Ishikawa (cell line): ENCODE results near the gene MACROD2.

Source experiments
- CEBPB ChIP-seq: IDR thresholded peaks from 2 replicates; pipeline ENCODE4 v1.6.1; 2012
- CREB1 ChIP-seq: IDR thresholded peaks from 2 replicates; pipeline ENCODE4 v1.6.1; 2012; ENCODE audit warnings: low read depth
- EGR1 ChIP-seq: IDR thresholded peaks from 2 replicates; pipeline ENCODE4 v1.6.1; 2012
- EP300 ChIP-seq: IDR thresholded peaks from 2 replicates; pipeline ENCODE4 v1.6.1; 2012; ENCODE audit warnings: borderline replicate concordance
- FOXM1 ChIP-seq: IDR thresholded peaks from 2 replicates; pipeline ENCODE4 v1.6.1; 2012; ENCODE audit warnings: low read depth, borderline replicate concordance
- NFIC ChIP-seq: IDR thresholded peaks from 2 replicates; pipeline ENCODE4 v1.6.1; 2012
- RAD21 ChIP-seq: IDR thresholded peaks from 2 replicates; pipeline ENCODE4 v1.6.1; 2012; ENCODE audit warnings: low read depth
- TAF1 ChIP-seq: IDR thresholded peaks from 2 replicates; pipeline ENCODE4 v1.6.1; 2012; ENCODE audit warnings: low read depth, mild to moderate bottlenecking
- TCF12 ChIP-seq: IDR thresholded peaks from 2 replicates; pipeline ENCODE4 v1.6.1; 2012; ENCODE audit warnings: low read depth
- TEAD4 ChIP-seq: IDR thresholded peaks from 2 replicates; pipeline ENCODE4 v1.6.1; 2012
- YY1 ChIP-seq: IDR thresholded peaks from 2 replicates; pipeline ENCODE4 v1.6.1; 2012; ENCODE audit warnings: low read depth
- ZBTB7A ChIP-seq: IDR thresholded peaks from 2 replicates; pipeline ENCODE4 v1.6.1; 2012; ENCODE audit warnings: low read depth
- TF ChIP-seq, protein P1 (sequence below): IDR thresholded peaks from 2 replicates; pipeline ENCODE4 v1.6.1; 2012; ENCODE audit warnings: low read depth, mild to moderate bottlenecking
- TF ChIP-seq, protein P2 (sequence below): IDR thresholded peaks from 2 replicates; pipeline ENCODE4 v1.6.1; 2012
- TF ChIP-seq, protein P3 (sequence below): IDR thresholded peaks from 2 replicates; pipeline ENCODE4 v1.6.1; 2012

MACROD2 gene

DNA sequence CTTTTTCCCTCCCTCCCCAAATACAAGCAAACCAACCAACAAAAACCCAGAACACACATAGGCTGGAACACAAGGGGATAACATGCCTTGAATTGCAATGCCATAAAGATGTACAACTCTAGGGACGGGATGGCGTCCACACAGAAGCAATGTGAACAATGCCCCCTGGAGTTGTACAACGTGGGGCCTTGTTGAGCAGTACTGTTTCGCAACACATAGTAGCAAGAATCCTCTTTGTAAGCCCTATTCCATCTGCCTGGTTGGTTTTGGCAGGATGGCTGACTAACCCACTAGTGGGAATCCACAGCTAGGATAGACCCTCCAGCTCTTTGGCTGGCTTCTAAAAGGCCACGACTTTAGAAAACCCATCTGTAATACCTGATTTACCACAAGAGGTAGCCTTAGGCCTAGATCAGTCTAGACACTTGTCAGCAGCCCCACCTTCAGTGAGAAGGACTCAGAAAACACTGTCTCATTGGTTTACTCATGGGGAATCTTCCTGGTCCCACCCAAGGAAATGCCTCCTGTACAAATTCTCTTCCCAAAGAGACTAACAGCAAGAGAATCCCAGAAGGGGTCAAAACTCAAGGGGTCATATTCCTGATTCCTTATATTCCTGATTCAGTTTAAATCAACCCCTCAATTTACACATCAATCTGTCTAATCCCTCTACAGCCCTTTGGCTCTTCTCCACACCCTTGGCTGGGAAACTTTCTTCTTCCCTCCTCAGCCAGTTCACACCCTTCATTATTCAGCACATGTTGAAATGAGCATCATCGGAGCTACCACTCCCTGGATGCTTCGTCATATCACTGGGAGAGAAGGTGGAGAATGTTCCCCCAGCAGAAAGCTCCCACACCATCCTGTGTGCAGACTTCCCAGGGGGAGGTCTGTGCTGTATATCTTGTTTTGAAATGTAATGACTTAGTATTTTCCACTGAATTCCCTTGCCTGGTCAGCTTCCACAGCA lies 964.5 kb downstream of the MACROD2 start:
- TF ChIP-seq, protein P1, sequence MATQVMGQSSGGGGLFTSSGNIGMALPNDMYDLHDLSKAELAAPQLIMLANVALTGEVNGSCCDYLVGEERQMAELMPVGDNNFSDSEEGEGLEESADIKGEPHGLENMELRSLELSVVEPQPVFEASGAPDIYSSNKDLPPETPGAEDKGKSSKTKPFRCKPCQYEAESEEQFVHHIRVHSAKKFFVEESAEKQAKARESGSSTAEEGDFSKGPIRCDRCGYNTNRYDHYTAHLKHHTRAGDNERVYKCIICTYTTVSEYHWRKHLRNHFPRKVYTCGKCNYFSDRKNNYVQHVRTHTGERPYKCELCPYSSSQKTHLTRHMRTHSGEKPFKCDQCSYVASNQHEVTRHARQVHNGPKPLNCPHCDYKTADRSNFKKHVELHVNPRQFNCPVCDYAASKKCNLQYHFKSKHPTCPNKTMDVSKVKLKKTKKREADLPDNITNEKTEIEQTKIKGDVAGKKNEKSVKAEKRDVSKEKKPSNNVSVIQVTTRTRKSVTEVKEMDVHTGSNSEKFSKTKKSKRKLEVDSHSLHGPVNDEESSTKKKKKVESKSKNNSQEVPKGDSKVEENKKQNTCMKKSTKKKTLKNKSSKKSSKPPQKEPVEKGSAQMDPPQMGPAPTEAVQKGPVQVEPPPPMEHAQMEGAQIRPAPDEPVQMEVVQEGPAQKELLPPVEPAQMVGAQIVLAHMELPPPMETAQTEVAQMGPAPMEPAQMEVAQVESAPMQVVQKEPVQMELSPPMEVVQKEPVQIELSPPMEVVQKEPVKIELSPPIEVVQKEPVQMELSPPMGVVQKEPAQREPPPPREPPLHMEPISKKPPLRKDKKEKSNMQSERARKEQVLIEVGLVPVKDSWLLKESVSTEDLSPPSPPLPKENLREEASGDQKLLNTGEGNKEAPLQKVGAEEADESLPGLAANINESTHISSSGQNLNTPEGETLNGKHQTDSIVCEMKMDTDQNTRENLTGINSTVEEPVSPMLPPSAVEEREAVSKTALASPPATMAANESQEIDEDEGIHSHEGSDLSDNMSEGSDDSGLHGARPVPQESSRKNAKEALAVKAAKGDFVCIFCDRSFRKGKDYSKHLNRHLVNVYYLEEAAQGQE = no peak
- peak; percentile 30; the same call in 1 of the 2 replicates for TF ChIP-seq CEBPB

DNA sequence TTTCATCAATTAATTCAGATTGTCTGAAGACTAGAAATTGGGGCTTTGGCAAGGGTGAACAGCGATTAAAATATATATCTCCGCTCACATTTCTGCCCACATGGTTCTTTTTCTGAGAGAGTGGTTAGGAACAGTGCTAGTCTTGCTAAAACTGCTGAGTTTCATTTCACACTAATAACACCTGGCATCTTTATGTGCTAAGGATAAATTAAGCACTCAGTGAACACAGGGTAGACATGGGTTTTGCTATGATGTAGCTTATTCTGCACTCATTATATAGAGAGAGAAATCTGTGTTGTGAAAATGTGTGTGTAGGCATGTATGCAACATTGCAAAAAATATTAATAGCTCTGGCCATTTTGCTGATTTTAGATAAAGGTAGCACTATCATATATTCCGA lies 965.5 kb downstream of the MACROD2 start:
- TF ChIP-seq EGR1 = no peak
- TF ChIP-seq, protein P2, sequence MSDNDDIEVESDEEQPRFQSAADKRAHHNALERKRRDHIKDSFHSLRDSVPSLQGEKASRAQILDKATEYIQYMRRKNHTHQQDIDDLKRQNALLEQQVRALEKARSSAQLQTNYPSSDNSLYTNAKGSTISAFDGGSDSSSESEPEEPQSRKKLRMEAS = no peak
- no peak for TF ChIP-seq FOXM1
- no peak for TF ChIP-seq TCF12
- no peak for TF ChIP-seq ZBTB7A
- TF ChIP-seq, protein P1 = no peak
- TF ChIP-seq RAD21 = no peak
- no peak for TF ChIP-seq CEBPB
- no peak for TF ChIP-seq YY1
- TF ChIP-seq EP300 = no peak
- TF ChIP-seq, protein P3, sequence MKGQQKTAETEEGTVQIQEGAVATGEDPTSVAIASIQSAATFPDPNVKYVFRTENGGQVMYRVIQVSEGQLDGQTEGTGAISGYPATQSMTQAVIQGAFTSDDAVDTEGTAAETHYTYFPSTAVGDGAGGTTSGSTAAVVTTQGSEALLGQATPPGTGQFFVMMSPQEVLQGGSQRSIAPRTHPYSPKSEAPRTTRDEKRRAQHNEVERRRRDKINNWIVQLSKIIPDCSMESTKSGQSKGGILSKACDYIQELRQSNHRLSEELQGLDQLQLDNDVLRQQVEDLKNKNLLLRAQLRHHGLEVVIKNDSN = no peak
- TF ChIP-seq TAF1 = no peak
- TF ChIP-seq CREB1 = no peak

DNA sequence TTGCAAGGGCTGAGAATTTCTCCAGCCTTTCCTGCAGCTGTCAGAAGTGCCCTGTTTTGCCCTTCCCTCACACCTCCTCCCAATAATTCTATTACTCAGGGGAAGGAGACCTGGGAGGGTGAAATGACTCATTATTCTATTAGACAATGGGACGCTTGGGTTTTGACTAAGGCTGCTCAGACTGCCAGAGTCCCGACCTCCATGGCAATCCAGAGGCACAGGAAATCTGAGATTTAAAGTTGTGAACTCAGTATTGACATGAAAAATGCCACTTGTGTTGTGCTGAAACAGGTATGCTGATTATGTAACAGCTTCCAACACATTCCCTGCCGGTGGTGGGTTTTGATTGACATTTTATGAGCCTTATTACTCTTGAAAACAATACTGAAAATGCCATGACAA lies 967.9 kb downstream of the MACROD2 start:
- peak; percentile 80 for TF ChIP-seq CEBPB
- peak; percentile 29; the same call in 1 of the 2 replicates for TF ChIP-seq EP300
- peak; percentile 70 for TF ChIP-seq TEAD4
- no peak for TF ChIP-seq EGR1

DNA sequence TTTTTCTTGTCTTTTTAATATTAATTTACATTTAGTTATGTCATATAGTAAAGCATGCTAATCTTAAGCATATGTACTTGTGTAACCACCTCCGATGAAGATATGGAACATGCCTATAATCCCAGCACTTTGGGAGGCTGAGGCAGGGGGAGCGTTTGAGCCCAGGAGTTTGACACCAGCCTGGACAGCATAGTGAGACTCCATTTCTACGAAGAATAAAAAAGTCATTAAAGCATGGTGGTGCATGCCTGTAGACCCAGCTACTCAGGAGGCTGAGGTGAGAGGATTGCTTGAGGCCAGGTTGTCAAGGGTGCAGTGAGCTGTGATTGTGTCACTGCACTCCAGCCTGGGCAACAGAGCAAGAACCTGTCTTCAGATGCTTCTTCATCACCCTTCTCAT lies 970.9 kb downstream of the MACROD2 start:
- no peak for TF ChIP-seq EGR1
- TF ChIP-seq, protein P2 = no peak
- TF ChIP-seq NFIC = no peak
- TF ChIP-seq TEAD4 = no peak
- no peak for TF ChIP-seq TAF1
- TF ChIP-seq, protein P1 = no peak
- no peak for TF ChIP-seq FOXM1
- TF ChIP-seq CEBPB = no peak
- no peak for TF ChIP-seq EP300

DNA sequence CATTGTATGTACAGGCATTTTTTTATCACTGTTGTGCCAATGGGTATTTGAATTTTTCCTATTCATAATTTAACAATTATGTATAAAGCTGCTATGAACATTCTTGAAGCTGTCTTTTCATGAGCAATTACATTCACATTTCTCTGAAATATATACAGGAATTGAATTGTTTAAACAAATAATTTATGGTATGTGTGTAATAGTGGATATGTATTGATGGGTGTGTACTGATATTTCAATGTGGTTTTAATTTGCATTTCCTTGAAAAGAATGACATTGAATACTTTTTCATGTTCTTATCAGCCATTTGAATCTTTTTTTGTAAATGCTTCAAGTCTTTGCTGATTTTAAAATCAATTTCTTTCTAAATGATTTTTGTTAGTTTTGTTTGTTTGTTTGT lies 971.5 kb downstream of the MACROD2 start:
- no peak for TF ChIP-seq RAD21
- no peak for TF ChIP-seq TAF1
- no peak for TF ChIP-seq CREB1
- TF ChIP-seq, protein P3 = no peak
- no peak for TF ChIP-seq NFIC
- no peak for TF ChIP-seq YY1
- no peak for TF ChIP-seq ZBTB7A
- TF ChIP-seq, protein P1 = no peak
- TF ChIP-seq, protein P2 = no peak
- TF ChIP-seq TCF12 = no peak
- no peak for TF ChIP-seq TEAD4
- TF ChIP-seq CEBPB = no peak
- no peak for TF ChIP-seq FOXM1
- no peak for TF ChIP-seq EGR1
- no peak for TF ChIP-seq EP300
